ENCODE results near the gene TRMT61B.

DNA sequence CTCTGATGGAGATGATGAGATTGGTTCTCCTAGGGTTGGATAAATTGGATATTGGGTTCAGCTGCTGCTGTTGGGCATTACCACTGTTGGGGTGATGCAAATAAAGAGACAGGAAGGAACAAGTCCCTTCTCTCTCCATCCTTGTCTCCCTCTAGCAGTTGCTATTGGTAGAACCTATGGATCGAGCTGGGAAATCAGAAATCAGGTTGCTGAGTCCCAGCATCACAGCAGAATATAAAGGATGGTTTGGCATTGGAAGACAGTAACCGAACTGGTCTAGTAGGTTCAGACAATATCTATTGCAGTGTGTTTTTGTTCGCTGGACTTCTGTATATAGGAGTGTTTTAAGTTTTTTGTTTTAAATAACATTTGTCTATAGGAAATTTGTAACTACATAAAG, 32.5 kb upstream of the TRMT61B start:
- TF ChIP-seq CTCF (IDR thresholded peaks at IDR 0.05) (no peak), EZH2 (IDR thresholded peaks at IDR 0.05; ENCODE audit: borderline replicate concordance, insufficient read depth, low read depth, low read length, poor library complexity, severe bottlenecking) (no peak)
